ENCODE measurements around the gene RUNX2.

RUNX2 gene

DNA sequence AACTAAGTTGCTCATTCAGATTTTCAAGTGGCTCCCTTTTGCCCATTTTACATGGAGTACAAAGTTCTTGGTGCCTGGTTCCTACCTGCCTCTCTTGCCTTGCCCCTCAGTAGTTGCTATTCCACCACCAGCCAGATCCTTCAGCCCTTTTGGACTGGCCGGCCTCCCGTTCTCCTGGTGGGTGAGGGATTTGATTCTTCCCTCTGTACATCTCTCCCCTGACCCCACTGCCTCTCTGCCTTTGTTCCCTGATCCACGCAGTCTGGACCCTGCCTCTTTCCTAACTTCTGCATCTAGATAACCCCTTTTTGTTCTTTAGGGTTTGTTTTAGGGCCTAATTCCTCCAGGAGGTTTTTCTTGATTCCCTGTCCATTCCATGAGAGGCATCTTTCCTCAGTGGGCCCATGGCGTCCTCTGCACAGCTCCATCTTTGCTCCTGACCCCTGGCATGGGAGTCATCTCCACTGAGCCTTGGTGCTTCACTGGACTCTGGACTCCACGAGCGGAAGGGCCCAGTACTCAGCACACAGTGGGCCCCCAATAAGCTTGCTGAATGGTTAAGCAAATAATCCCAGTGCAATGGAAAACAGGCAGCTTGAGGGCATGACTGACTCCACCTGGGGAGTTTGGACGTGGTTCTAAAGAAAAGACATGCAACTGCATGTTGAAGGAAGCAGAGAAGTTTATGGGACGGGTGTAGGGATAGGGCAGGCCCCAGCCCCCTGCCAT, 358.9 kb downstream of the RUNX2 start:
- DNase-seq: no peak

DNA sequence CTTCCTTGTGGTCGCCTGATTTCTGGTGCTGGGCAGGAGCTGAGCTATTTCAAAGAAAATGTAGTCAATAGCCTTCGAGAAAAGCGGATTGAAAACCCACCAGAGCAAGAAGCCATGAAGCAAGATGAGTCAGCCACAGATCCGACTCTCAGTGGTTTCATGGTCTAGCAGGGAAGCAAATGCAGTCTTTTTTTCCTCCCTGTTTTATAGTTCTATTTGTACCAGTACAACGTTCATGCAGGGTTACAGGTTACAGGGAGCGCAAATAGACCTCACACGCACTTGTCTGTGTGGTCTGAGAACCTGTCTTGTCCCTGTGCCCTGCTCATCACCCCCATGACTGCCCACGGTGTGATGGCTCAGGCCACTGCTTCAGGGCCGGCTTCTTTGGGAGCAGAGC, 359.4 kb downstream of the RUNX2 start:
- no peak for DNase-seq

DNA sequence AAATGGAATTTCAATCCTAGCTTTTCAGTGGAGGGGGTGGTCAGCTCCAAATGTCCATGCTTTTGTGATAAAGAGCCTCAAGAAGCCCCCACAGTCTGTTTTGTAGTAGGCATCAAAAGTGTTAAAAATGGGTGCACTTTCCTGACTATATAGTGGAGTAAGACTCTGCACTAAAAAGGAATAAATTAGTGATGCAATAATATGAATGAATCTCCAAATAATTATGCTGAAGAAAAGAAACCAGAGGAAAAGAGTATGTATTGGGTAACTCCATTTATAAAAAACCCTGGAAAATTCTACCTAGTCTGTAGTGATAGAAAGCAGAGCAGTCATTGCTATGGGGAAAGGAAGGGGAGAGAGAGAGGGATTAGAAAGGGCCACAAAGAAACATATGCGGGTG, 360.1 kb downstream of the RUNX2 start:
- no peak for DNase-seq

DNA sequence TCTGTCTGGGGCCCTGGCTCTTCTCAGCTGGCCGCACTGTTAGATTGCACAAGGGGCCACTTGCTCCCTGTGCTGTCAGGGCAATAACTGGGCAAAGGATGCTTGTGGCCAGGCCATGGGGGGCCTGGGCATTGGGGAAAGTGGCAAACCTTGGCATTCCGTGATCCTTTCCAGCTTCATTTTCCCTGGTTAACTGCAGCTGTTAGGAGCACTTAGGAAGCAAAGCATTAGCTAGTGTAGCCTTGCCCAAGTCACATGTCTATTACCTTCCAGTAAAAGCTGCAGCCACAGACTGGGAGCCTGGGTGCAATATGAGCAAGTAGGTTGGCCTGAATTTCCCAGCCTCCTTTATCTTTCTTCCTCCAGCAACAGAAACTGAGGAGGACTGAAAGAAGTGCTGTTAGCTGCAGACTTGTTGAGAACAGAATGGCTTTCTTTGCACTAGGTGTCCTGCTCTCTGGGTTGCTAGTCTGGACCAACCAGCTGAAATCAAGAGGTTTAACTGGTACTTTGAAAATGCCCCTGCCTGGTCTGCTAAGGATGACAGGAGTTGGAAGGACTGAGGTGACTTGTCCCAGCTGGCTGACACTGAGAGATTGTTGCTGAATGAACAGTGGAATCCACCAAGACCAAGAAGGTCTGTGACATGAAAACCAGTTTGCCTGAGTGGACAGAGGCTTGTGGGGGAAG, 361.9 kb downstream of the RUNX2 start:
- no peak for DNase-seq

DNA sequence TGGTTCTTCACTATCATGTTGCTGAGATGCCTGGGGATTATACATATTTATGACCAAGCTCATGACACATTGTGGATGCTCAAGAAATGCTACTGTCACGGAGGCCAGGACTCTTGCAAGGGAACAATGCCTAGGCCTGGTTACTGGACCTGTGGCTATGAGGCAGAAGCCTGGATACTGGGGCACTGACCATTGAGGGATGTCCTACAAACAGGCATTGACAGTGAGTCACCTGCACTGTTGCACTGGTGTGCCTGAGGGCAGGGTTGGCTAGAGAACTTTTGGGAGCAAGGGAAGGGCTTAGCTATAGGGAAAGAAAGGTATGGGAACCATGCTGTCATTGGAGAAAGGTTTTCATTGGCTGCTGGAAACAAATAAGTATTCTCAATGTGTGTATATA, 362.7 kb downstream of the RUNX2 start:
- no peak for DNase-seq

DNA sequence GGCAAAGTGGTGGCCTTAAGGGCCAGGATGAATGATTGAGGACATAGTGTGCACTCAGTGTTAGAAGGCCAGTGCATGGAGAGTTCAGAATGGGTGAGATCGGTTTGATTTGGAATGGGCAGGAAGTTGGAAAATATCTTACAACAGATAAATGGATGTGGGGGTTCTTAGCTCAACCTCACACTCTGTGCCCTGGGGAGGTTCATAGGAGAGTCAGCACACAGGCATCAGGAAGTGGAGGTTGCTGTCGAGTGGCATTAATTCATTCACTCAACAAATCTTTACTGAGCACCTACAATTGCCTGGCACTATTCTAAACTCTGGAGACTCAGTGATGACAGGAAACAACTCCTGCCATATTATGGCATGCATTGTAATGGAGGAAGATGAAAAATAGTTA, 363.3 kb downstream of the RUNX2 start:
- no peak for DNase-seq

DNA sequence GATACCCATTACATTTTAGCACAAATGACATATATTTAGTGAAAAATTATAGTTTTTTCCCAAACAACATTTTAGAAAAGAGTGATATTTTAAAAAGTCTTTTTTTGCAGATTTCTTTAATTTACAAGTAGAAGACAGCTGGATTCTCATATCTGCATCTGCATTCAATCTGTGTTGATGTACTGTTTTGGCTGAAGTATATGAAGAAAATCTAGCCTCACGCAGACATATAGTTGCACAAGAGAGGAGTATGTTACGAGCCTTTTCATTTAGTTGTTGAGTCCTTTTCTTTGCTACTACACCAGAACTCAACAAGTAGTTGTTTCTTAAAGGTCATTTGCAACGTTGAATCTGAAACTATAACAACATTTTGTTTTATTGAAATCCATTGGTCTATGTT, 363.9 kb downstream of the RUNX2 start:
- DNase-seq: no peak

DNA sequence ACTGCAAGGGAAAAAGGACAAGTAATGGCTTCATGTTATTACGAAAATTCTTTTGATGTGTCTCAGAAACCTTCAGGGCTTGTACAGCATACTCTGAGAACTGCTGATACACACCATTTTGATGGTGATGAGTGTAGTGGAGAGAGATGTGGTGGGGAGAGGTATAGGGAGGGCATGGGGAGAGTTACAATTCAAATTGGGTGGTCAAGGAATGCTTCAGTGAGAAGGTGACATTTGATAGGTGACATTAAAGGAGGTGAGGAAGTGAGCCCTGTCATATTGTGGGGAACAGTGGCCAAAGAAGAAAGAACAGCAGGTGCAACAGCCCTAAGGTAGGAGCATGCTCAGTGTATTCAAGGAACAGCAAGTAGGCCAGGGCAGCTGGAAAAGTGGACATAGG, 368.6 kb downstream of the RUNX2 start:
- no peak for DNase-seq

DNA sequence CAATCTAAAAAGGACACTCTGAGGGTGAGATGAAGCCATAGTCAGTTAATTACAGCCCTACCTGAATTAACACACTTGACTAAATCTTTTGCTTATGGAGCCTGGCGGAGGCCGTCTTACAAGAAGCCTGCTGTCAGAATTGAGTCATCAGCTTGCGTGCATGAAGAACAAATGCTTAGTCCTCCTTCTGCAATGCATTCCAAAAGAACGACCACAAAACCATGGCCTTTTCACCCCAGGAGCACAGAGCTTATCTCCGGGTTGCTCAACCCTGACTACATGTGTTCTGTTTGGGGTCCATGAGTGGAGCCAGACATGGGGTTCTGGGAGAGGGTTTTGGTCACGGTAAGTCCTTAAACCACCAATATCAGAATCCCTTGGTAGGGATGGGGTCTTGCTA, 369.5 kb downstream of the RUNX2 start:
- DNase-seq: no peak

DNA sequence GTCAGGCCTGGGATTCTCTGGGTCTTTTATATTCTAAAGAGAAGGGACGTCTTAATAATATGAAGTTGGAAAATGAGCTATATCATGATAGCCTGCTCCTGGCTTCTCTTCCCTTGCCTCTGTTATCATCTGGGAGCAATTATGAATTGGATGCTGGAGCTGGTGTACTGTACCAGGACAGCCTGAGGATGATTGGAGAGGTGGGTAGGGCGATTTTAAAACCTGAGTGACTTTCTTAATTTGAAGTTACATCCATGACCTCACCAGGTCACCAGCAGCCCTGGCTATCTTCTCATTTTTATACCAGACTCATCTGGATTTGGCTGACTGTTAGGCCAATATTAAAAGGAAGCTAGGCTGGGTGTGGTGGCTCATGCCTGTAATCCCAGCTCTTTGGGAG, 369.9 kb downstream of the RUNX2 start:
- DNase-seq: no peak

DNA sequence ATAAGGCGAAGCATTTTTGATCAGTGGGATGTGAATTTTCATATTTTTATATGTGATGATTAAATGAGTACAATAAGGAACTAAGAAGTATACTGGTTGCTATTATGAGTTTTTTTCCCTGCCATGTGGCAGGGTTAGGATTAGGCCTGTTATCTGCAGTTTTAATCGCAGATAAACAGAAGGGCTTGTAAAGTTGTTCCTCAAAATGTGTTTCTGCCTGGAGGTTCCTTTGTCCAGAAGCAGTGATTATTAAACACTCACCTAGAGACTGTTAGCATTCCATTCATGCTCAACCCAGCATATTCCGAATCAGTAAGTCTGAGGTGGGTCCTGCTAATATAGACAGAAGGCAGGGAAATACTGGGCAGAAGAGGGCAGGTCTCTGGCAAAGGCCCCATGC, 371.5 kb downstream of the RUNX2 start:
- DNase-seq: no peak

DNA sequence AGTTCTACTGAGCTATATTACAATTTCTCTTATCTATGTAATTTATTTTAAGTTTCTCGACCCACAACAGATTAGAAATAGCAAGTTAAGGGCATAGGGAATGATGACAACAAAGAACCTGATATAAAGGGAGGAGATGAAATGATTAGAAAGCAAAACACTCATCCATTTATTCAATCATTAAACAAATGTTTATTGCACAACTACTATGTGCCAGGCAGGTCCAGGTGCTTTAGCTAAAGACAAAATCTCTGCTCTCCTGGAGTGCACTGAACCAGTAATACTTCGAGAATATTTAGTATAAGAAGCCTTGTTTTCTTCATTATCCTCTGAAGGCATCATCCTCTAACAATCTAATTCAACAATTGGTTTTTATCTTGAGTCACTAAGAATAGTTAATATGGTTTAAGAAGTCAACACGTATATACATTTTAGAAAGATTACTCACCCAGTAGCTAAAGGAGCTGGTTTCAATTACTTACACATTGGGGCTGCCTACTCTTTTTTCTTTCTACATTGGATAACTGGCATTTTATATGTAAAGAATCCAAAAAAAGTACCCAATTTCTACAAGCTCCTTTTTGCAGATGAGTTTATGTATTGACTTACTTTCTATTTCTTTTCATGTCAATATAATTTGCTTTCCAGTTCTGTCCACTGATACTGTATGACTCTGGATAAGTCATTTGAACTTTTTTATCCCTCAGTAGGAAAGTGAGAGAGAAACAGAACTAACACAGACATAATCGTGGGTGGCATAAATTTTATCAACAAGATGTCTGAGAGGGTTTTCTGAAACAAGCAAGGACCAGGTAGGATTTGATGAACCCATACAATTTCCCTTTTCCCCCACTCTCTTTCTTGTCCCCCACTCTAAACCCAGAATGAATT, 375.0 kb downstream of the RUNX2 start:
- no peak for DNase-seq

DNA sequence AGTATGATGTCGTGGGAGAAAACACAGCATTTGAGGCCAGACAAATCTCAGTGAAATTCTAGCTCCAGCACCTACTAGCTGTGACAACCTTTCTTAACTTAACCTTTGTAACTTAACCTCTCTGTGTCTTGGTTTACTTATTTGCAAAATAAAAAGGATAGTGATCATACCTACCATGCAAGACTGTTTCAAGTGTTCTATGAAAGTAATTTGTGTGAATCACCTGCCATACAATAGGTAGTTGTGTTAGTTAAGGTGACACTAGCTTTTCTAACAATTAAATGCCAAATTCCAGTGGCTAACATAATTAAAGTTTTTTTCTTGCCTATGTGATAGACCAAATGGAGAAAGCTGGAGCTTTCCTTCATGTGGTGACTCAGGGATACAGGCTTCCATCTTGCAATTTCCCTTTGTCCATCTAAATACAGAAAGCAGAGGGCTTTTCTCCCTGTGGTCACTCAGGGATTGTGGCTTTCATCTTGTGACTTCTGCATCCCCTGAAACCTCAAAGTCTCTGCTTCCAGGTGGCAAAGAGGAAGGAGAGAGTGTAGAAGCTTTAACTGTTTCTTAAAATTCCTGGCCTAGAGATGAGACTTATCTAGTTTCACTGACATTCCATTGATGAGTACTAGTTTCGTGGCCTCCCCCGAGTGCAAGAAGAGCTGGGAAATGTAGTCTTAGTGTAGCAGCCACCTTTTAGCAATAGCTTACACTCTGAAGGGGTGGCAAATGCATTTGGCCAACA, 376.1 kb downstream of the RUNX2 start:
- no peak for DNase-seq

DNA sequence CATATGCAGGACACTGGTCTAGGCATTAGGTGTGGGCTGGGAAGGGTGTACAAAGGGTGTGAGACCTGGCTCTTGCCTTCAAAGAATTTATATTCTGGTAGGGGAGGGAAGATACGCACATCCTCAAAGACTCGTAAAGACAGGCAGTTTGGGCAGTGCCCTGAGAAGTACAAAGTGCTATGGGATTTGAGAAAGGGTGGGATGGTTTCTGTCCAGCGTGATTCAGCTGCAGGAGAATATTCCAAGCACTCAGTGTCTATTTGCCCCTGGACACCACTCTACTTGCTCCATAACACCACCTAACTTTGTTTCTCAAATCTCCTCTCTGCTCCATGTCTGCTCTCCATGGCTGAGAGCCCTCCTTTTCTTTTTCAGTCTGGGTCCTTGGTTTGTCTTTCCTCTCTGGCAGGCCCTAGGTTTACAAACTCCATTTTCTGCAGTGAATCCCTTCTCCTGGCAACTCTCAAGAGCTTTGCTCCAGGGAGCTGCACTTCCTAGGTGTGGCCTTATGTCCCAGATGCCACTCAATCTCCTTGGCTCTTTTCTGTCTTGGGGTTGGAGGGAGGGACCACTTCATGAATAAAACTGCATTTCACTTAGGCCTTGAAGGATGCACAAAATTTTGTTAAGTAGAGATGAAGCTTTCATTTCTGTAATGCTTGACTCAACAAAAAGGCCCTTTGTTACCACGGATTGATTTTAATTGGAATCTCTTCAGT, 377.2 kb downstream of the RUNX2 start:
- no peak for DNase-seq

DNA sequence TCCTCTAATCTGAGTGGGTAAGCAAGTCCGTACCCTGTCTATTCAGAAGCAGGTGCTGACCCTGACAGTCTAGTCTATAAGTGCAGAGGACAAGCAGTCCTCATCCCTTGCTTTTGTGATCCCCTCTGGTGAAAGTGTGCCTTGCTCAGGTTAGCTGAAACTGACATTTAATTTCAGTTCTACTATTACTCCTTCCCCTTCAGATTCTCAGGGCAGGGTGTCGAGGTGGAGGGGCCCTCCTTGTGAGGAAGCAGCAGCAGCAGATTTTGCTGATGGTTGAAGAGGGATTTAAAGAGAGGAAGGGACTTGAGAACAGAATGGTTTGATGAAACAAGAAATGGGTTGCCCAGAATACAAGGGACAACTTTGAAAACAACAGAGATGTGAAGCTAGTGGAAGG, 378.2 kb downstream of the RUNX2 start:
- DNase-seq: no peak

DNA sequence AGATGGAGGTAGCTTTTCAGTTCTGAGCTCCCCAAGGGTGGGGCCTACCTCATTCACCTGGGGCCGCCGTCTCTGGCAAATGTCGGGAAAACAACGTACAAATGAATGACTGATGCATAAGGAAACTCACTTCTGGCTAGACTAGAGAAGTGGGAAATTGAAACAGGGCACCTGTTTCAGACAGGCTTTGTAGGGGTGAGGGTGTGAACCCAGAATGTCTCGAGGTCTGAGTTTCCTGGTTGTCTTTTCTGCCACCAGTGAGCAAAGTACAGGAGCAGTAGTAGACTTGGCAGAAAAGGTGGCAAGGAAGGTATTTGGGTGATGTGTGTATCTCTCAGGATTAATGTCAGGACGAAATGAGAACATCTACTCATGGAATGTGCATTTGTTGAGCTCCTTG, 379.0 kb downstream of the RUNX2 start:
- DNase-seq: no peak

DNA sequence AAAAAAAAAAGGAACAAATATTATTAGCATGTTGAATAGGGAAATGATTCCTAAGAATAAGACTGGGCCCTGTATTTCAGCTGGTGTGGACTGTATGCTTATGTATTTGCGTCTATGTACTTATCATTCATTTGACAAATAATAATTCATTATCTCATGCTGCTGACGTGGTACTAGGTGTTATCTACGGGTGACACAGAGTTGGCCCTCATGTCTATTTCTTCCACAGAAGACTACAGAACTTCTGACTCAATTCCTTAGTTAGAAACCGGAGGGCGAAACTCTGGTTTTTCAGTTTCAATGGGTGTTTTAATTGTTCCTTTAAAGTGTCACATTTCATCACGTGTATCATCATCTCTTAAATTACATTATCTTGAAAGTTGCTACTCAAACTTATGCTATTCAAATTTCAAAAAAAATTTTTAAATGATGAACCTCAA, 381.7 kb downstream of the RUNX2 start:
- DNase-seq: no peak

DNA sequence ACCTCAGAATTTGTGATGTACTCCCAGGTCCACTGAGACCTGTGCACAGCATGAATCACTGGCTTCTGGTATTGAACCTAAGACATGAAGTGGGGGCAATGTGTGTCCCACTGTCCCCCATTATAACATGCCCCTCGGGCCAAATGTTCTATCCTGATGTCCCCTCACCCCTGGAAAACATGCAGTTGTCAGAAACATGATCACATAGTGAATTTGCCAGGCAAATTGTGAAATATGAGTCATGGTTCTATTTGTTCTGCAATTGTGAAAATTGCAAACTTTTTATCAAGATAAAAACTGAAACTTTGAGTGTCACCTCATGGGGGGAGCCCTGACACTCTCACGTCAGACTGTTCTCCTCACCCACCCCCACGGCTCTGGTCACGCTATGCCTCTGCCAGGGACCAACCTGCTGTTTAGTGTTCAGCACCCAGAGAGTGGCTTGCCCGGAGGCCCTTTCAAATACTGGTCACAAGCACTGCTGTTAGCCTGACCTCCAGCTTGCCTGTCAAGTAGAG, 382.2 kb downstream of the RUNX2 start:
- no peak for DNase-seq

DNA sequence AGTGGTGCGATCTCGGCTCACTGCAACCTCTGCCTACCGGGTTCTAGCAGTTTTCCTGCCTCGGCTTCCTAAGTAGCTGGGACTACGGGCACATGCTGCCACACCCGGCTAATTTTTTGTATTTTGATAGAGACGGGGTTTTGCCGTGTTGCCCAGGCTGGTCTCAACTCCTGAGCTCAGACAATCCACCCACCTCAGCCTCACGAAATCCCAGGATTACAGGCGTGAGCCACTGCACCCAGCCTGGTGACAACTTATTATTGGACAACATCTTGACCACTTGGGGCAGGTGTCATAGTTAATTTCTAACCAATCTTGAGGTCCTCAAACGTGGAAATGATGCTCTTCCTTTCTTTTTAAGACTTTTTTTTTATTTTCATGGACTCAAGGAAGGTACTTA, 383.9 kb downstream of the RUNX2 start:
- no peak for DNase-seq

DNA sequence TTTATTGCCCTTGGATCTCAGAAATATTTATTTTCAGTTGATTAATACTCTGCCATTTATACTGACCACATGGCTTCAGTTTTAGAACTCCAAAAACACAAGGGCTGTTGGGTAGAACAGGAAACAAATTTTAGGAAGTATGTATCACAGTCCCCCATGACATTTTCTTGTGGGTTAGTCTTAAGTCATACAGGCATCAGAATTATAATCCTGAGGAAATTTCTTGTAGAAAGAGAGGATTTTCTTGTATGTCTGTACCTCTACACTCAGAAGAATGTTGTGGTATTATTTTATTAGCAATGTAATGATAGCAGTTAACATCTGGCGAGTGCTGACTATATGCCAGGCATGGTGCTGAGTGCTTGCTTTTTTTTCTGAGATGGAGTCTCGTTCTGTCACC, 384.7 kb downstream of the RUNX2 start:
- DNase-seq: no peak
